ENCODE data around the gene OGFOD3. TPM values are rescaled to one million over a fixed set of nuclear protein-coding genes. Genes with fewer than 3 reads are reported as not detected.

Gene OGFOD3, protein sequence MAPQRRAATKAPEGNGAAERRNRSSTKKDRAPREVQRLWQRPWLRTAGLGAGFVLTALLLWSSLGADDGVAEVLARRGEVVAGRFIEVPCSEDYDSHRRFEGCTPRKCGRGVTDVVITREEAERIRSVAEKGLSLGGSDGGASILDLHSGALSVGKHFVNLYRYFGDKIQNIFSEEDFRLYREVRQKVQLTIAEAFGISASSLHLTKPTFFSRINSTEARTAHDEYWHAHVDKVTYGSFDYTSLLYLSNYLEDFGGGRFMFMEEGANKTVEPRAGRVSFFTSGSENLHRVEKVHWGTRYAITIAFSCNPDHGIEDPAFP
- 10 to 100 TPM; 24.9 to 27.4 TPM for total RNA-seq

GRCh38 chr17:82418001-82418986 is at the start of gene OGFOD3, which contains the start of gene HEXD:
Gene OGFOD3, minus strand, starts transcription at chr17:82418586. Its CDS starts 101 bp downstream, at chr17:82418485.
Gene HEXD, plus strand, starts transcription at chr17:82418347. Its CDS starts 1,453 bp downstream, at chr17:82419800.
- TF ChIP-seq, protein P1, sequence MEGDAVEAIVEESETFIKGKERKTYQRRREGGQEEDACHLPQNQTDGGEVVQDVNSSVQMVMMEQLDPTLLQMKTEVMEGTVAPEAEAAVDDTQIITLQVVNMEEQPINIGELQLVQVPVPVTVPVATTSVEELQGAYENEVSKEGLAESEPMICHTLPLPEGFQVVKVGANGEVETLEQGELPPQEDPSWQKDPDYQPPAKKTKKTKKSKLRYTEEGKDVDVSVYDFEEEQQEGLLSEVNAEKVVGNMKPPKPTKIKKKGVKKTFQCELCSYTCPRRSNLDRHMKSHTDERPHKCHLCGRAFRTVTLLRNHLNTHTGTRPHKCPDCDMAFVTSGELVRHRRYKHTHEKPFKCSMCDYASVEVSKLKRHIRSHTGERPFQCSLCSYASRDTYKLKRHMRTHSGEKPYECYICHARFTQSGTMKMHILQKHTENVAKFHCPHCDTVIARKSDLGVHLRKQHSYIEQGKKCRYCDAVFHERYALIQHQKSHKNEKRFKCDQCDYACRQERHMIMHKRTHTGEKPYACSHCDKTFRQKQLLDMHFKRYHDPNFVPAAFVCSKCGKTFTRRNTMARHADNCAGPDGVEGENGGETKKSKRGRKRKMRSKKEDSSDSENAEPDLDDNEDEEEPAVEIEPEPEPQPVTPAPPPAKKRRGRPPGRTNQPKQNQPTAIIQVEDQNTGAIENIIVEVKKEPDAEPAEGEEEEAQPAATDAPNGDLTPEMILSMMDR (IDR thresholded peaks at IDR 0.05), result no peak
- peak; percentile 84 for ATAC-seq (ENCODE audit: insufficient number of reproducible peaks, low FRiP score, low read depth)
- no peak for DNase-seq (ENCODE audit: low spot score)
- H3K4me3 ChIP-seq, result peak within 1 kb of the TSS; percentile 92
- no peaks in the 10 kb centered on the region for H3K27me3 ChIP-seq (replicated peaks; ENCODE audit: insufficient read depth)
- H3K4me1 ChIP-seq (ENCODE audit: control insufficient read depth in 1 of 2, low read depth in 2 of 2), result peaks cover 8 to 14% of the 10 kb centered on the region in 2 donors
- H3K36me3 ChIP-seq, result no peaks in the 10 kb centered on the region
- H3K27ac ChIP-seq, result peak within 1 kb of the TSS; percentile 73 to 88
- no peaks in the 10 kb centered on the region for H3K9me3 ChIP-seq

DNA sequence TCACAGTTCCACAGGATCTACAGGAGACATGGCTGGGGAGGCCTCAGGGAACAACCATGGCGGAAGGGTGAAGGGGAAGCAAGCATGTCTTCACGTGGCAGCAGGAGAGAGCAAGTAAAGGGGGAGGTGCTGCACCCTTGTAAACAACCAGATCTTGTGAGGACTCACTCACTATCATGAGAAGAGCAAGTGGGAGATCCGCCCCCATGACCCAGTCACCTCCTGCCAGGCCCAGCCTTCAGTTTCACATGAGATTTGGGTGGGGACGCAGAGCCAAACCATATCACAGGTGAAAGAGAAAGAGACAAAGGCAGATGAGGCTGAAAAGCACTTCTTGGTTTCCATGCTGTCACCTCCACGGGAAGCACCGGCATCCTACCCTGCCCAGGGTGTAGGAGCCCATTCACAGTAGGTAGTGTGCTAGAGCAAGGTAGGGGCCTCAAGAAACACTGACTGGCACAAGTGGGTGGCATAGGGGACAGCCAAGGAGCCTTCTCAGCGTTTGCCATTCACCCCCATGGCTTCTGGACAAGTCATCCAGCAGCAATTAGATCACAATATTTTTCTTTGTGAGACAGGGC is 46.7 kb upstream of the OGFOD3 start:
- peaks cover 43% of the 10 kb centered on the region for H3K36me3 ChIP-seq
- no peaks in the 10 kb centered on the region for H3K27me3 ChIP-seq (replicated peaks; ENCODE audit: insufficient read depth)
- TF ChIP-seq, protein P1 (IDR thresholded peaks at IDR 0.05), result no peak
- no peak overlapping the region for H3K4me3 ChIP-seq
- DNase-seq (ENCODE audit: low spot score), result no peak
- no peaks in the 10 kb centered on the region for H3K9me3 ChIP-seq
- H3K27ac ChIP-seq, result no peak overlapping the region
- H3K4me1 ChIP-seq (ENCODE audit: control insufficient read depth in 1 of 2, low read depth in 2 of 2), result peaks cover 0 to 7% of the 10 kb centered on the region in 2 donors
- ATAC-seq (ENCODE audit: insufficient number of reproducible peaks, low FRiP score, low read depth), result no peak

GRCh38 chr17:82464567-82464929 is 46.2 kb upstream of the OGFOD3 start:
- Histone ChIP-seq H3K9me3 (no peaks in the 10 kb centered on the region), H3K4me1 (ENCODE audit: control insufficient read depth in 1 of 2, low read depth in 2 of 2) (peaks cover 3 to 8% of the 10 kb centered on the region in 2 donors), H3K4me3 (no peak overlapping the region), H3K27me3 (replicated peaks; ENCODE audit: insufficient read depth) (no peaks in the 10 kb centered on the region), H3K36me3 (peaks cover 41% of the 10 kb centered on the region), H3K27ac (peak overlapping the region in 1 of 2 donors; percentile 50)
- TF ChIP-seq, protein P1 (IDR thresholded peaks at IDR 0.05), result no peak
- ATAC-seq (ENCODE audit: insufficient number of reproducible peaks, low FRiP score, low read depth) (no peak), DNase-seq (ENCODE audit: low spot score) (no peak)

DNA sequence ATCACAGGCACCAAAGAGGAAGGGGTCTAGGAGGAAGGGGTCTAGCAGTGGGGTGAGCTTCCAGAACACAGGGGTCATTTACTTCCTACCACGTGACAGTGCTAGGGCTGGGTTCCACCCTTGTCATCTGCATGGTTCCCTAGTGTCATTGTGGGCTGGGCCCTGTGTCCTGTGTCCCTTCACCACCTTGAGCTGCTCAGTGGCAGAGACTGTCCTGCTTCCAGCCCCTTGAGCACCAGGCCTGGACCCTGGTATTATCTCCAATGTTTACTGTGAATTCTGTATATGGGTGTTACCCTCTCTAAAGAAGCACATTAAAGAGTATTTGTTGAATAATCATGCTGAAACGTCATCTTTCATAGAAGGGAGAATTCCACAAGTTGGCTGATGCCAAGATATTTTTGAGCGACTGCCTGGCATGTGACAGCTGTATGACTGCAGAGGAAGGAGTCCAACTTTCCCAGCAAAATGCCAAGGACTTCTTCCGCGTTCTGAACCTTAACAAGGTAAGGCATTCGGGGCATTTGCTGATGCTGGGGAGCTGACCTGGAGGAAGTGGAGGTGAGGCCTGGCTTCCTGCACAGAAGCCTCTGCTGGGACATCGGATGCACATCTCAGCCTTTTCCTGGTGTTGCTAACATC is 45.7 kb upstream of the OGFOD3 start:
- peaks cover 36% of the 10 kb centered on the region for H3K36me3 ChIP-seq
- no peak overlapping the region for H3K4me3 ChIP-seq
- TF ChIP-seq, protein P1 (IDR thresholded peaks at IDR 0.05), result no peak
- no peaks in the 10 kb centered on the region for H3K9me3 ChIP-seq
- peak overlapping the region in 1 of 2 donors; percentile 50 for H3K27ac ChIP-seq
- ATAC-seq (ENCODE audit: insufficient number of reproducible peaks, low FRiP score, low read depth) (no peak), DNase-seq (ENCODE audit: low spot score) (no peak)
- H3K4me1 ChIP-seq (ENCODE audit: control insufficient read depth in 1 of 2, low read depth in 2 of 2), result peaks cover 8 to 13% of the 10 kb centered on the region in 2 donors
- H3K27me3 ChIP-seq (replicated peaks; ENCODE audit: insufficient read depth), result no peaks in the 10 kb centered on the region

Data from thoracic aorta (tissue), 2 donors.